ENCODE results near the gene MGMT.

Gene MGMT

GRCh38 chr10:129730272-129730992 lies 263.4 kb downstream of the MGMT start:
- no peak for DNase-seq (ENCODE audit: low read depth in 2 of 2)

GRCh38 chr10:129730993-129731325 lies 263.9 kb downstream of the MGMT start:
- no peak for DNase-seq (ENCODE audit: low read depth in 2 of 2)

- no peak for DNase-seq (ENCODE audit: low read depth in 2 of 2)
These were observed 273.7 kb downstream of the MGMT start for GRCh38 chr10:129740532-129741279.

- no peak for DNase-seq (ENCODE audit: low read depth in 2 of 2)
These were observed 274.4 kb downstream of the MGMT start for GRCh38 chr10:129741280-129741977.

- no peak for DNase-seq (ENCODE audit: low read depth in 2 of 2)
These were observed 275.1 kb downstream of the MGMT start for GRCh38 chr10:129741978-129742741.

- no peak for DNase-seq (ENCODE audit: low read depth in 2 of 2)
These were observed 275.9 kb downstream of the MGMT start for GRCh38 chr10:129742742-129743550.

GRCh38 chr10:129743738-129744133 lies 276.7 kb downstream of the MGMT start:
- no peak for DNase-seq (ENCODE audit: low read depth in 2 of 2)

- no peak for DNase-seq (ENCODE audit: low read depth in 2 of 2)
These were observed 277.4 kb downstream of the MGMT start for GRCh38 chr10:129744134-129745111.

- DNase-seq (ENCODE audit: low read depth in 2 of 2), result no peak
These were observed 278.2 kb downstream of the MGMT start for GRCh38 chr10:129745186-129745750.

GRCh38 chr10:129754211-129755050 lies 287.4 kb downstream of the MGMT start:
- DNase-seq (ENCODE audit: low read depth in 2 of 2), result no peak

- DNase-seq (ENCODE audit: low read depth in 2 of 2), result no peak
These were observed 288.1 kb downstream of the MGMT start for GRCh38 chr10:129755158-129755591.

GRCh38 chr10:129755621-129756020 lies 288.6 kb downstream of the MGMT start:
- no peak for DNase-seq (ENCODE audit: low read depth in 2 of 2)

GRCh38 chr10:129756912-129757901 lies 290.2 kb downstream of the MGMT start:
- no peak for DNase-seq (ENCODE audit: low read depth in 2 of 2)

- no peak for DNase-seq (ENCODE audit: low read depth in 2 of 2)
These were observed 291.4 kb downstream of the MGMT start for GRCh38 chr10:129758207-129759021.

- no peak for DNase-seq (ENCODE audit: low read depth in 2 of 2)
These were observed 292.4 kb downstream of the MGMT start for GRCh38 chr10:129759214-129760002.

- no peak for DNase-seq (ENCODE audit: low read depth in 2 of 2)
These were observed 292.9 kb downstream of the MGMT start for GRCh38 chr10:129760003-129760315.

Measured in stimulated activated CD4-positive, alpha-beta T cell treated with anti-CD3 and anti-CD28 coated beads, Interleukin-12 subunit alpha, Interleukin-12 subunit beta, amount 100 ng/mL, for 24 hours (primary cell).